Measurements from ENCODE around the gene THADA.

The THADA gene

DNA sequence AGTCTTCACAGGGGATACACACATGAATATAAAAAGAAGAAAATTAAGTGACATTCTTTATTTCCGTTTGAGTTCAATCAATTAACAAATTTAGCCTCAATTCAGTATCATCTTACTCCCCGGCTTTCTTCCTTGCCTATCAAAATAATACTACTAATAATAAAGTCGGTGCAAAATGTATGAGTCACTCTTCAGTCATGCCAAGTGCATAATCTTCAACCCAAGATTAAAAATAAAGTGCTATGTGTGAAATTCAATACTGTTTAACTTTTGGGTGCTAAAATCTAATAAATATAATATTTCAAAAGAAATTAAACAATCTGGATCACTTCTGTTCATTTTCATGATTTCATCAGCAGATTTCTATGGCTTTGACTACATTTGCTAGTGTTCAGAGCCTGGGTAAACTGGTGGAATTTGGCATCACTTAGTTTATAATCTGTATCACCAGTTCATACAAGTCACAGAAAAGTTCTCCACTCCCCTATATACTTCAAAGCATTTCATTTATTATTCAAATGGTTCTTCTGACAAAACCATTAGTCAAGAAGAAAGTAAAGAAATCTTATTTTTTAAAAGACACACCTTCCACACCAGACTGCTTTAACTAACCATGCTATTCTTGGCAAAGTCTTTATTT, 183.6 kb downstream of the THADA start:
- ChIA-PET POLR2A (no interaction called here), CTCF (interaction anchor here (1.0 kb wide), 1 partner anchor 13 kb away, joined by 3 read pairs; no protein-coding TSS in a partner anchor)
- DNase-seq (ENCODE audit: extremely low spot score) = no peak
- TF ChIP-seq FOXK2 (IDR thresholded peaks at IDR 0.05) (no peak), ZNF384 (IDR thresholded peaks at IDR 0.05) (no peak)

DNA sequence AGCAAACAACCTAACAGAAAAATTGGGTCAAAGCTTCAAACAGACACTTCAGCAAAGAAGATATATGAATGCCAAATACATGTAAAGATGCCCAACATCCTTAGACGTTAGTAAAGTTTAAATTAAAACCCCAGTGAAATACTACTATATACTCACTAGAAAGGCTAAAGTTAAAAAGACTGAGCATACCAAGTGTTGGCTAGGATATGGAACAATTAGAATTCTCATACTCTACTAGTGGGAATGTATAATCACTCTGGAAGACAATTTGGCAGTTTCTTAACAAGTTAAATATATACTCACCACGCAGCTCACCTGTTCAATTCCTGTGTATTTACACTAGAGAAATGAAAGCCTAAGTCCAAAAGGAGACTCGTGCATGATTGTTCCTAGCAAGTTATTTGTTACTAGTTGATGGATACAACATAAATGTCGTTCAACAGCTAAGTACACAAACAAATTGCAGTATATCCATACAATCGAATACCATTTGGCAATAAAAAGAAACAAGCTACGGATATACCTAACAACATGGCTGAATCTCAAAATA, 185.7 kb downstream of the THADA start:
- ChIA-PET CTCF (no interaction called here), POLR2A (no interaction called here)
- DNase-seq (ENCODE audit: extremely low spot score) = no peak
- TF ChIP-seq ZNF384 (IDR thresholded peaks at IDR 0.05) (no peak), HDGF (IDR thresholded peaks at IDR 0.05; ENCODE audit: borderline replicate concordance) (no peak)
- TF ChIP-seq, protein P1, sequence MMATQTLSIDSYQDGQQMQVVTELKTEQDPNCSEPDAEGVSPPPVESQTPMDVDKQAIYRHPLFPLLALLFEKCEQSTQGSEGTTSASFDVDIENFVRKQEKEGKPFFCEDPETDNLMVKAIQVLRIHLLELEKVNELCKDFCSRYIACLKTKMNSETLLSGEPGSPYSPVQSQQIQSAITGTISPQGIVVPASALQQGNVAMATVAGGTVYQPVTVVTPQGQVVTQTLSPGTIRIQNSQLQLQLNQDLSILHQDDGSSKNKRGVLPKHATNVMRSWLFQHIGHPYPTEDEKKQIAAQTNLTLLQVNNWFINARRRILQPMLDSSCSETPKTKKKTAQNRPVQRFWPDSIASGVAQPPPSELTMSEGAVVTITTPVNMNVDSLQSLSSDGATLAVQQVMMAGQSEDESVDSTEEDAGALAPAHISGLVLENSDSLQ (IDR thresholded peaks at IDR 0.05) = no peak

DNA sequence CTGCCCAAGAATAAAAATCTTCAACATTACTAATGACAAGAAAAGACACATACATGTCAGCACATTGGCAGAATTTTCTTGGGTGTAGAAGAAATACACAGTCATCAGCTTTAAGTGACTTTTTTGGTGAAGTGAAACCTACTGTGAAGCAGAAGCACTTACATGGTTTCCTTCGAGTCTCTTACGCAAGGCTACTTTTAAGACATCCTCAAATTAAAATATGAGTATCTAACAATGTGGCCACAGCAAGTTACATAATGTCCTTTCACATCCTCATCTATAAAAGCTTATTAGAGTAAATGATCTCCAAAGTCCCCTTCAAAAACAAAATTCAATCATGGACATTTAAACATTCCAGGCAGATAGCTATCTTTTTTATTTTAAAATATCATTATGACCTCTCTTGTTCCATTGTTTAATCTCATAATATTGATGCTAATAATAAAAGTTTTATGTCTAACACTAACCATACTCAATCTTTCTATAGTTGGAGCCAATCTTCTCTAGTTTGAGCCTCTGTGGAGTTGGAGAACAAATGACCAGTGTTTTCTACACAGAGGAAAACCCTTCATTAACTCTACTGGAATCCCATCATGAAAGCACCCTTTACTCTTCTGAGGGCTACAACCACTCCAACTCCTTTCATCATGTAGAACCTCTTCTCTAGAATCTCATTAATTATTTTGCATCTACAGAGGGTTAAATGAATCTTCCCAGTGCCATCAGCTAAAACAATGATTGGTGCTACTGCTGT, 187.3 kb downstream of the THADA start:
- POLR2A ChIA-PET = no interaction called here
- CTCF ChIA-PET = no interaction called here
- no peak for DNase-seq (ENCODE audit: extremely low spot score)
- TF ChIP-seq SUZ12 (IDR thresholded peaks at IDR 0.05) (no peak), ARNT (IDR thresholded peaks at IDR 0.05) (no peak), ZNF384 (IDR thresholded peaks at IDR 0.05) (no peak), FOXK2 (IDR thresholded peaks at IDR 0.05) (no peak), CTBP1 (IDR thresholded peaks at IDR 0.05; ENCODE audit: borderline replicate concordance) (no peak), SP1 (IDR thresholded peaks at IDR 0.05) (no peak), LEF1 (IDR thresholded peaks at IDR 0.05; ENCODE audit: borderline replicate concordance) (no peak), TARDBP (IDR thresholded peaks at IDR 0.05) (no peak), ELF4 (IDR thresholded peaks at IDR 0.05) (no peak), HDGF (IDR thresholded peaks at IDR 0.05; ENCODE audit: borderline replicate concordance) (no peak)
- TF ChIP-seq, protein P1 (IDR thresholded peaks at IDR 0.05) = no peak

DNA sequence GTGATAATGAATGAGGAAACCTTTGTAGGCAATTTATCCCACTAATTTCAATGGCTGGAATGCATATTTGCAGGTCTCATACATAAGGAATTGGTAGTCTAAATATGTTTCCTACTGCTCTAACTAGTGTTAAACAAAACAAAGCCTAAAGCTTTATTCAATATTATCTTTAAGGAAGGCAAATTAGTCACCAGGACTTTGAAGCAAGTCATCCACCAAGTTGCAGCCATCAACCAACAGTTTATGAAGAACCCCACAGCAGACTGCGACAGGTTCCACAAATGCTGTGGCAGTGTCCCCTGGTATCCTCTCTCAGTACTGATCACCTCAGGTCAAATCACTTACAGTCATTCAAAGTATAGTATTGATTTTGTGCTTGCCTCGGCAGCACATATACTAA, 187.9 kb downstream of the THADA start:
- POLR2A ChIA-PET = no interaction called here
- TF ChIP-seq HDGF (IDR thresholded peaks at IDR 0.05; ENCODE audit: borderline replicate concordance) (no peak), FOXM1 (IDR thresholded peaks at IDR 0.05; ENCODE audit: borderline replicate concordance) (no peak), ELF4 (IDR thresholded peaks at IDR 0.05) (no peak), CTBP1 (IDR thresholded peaks at IDR 0.05; ENCODE audit: borderline replicate concordance) (no peak), ZNF384 (IDR thresholded peaks at IDR 0.05) (no peak), TARDBP (IDR thresholded peaks at IDR 0.05) (no peak), L3MBTL2 (conservative IDR thresholded peaks at IDR 0.05) (no peak), SP1 (IDR thresholded peaks at IDR 0.05) (no peak), LEF1 (IDR thresholded peaks at IDR 0.05; ENCODE audit: borderline replicate concordance) (no peak), BHLHE40 (IDR thresholded peaks at IDR 0.05; ENCODE audit: borderline replicate concordance) (no peak), ARNT (IDR thresholded peaks at IDR 0.05) (no peak)
- no peak for DNase-seq (ENCODE audit: extremely low spot score)
- CTCF ChIA-PET = no interaction called here

DNA sequence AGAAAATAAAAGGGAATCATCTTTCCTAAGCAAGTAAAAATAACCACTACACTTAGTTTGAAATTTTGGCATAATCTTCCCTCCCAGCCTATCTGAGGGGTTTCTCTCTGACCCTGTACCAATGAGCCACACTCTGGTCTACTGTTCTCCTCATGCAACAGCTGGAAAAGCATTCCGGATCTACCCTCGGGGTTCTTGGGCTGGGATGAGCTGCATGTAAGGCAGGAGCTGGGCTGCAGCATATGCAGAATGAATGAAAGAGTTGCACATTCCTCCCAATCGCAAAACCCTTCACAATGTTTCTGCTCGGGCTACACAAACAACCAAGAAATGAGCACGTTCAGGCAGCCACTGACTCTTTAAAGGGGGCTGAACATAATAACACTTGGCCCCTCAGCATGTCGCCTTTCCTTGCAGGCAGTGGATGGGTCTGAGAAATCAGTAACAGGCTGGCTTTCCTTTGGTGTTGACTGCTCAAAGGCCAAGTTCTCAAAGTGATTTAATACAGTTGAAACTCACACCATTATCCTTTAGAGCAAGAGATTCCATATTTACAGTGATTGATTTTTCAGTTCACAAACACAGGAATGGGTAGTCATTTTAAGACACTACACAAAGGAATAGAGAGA, 189.1 kb downstream of the THADA start:
- ChIA-PET CTCF (no interaction called here), POLR2A (no interaction called here)
- TF ChIP-seq, protein P1 (IDR thresholded peaks at IDR 0.05) = no peak
- no peak for TF ChIP-seq TARDBP (IDR thresholded peaks at IDR 0.05)
- TF ChIP-seq FOXM1 (IDR thresholded peaks at IDR 0.05; ENCODE audit: borderline replicate concordance) = no peak
- no peak for TF ChIP-seq ZNF384 (IDR thresholded peaks at IDR 0.05)
- TF ChIP-seq BHLHE40 (IDR thresholded peaks at IDR 0.05; ENCODE audit: borderline replicate concordance) = no peak
- TF ChIP-seq FOXA1 (IDR thresholded peaks at IDR 0.05) = no peak
- no peak for TF ChIP-seq LEF1 (IDR thresholded peaks at IDR 0.05; ENCODE audit: borderline replicate concordance)
- no peak for TF ChIP-seq FOXK2 (IDR thresholded peaks at IDR 0.05)
- no peak for TF ChIP-seq L3MBTL2 (conservative IDR thresholded peaks at IDR 0.05)
- no peak for TF ChIP-seq CTBP1 (IDR thresholded peaks at IDR 0.05; ENCODE audit: borderline replicate concordance)
- no peak for TF ChIP-seq ARNT (IDR thresholded peaks at IDR 0.05)
- TF ChIP-seq SP1 (IDR thresholded peaks at IDR 0.05) = no peak
- TF ChIP-seq ELF4 (IDR thresholded peaks at IDR 0.05) = no peak
- TF ChIP-seq NFRKB (IDR thresholded peaks at IDR 0.05) = no peak
- no peak for TF ChIP-seq HDGF (IDR thresholded peaks at IDR 0.05; ENCODE audit: borderline replicate concordance)
- TF ChIP-seq SUZ12 (IDR thresholded peaks at IDR 0.05) = no peak
- no peak for DNase-seq (ENCODE audit: extremely low spot score)

DNA sequence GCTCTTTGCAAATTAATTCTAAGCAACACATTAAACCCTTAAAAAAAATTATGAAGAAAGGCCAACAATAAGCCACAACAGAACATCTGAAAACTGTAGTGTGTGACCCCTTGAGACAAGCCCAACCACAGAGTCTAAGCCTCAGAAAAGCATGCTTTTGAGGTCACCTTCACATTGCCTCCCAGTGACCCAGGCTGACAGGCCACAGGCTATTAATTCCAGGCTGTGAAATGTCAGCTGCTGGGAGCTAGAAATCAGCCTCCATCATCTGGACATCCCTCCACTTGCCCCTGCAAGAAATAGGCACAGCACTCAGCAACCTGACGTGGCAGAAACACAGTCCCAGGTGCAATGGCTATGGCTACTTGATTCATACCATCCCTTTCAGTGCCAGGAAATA, 190.0 kb downstream of the THADA start:
- ChIA-PET POLR2A (no interaction called here), CTCF (no interaction called here)
- TF ChIP-seq SUZ12 (IDR thresholded peaks at IDR 0.05) = no peak
- TF ChIP-seq FOXK2 (IDR thresholded peaks at IDR 0.05) = no peak
- no peak for TF ChIP-seq ZNF384 (IDR thresholded peaks at IDR 0.05)
- TF ChIP-seq ELF4 (IDR thresholded peaks at IDR 0.05) = no peak
- TF ChIP-seq FOXA1 (IDR thresholded peaks at IDR 0.05) = no peak
- no peak for TF ChIP-seq ARNT (IDR thresholded peaks at IDR 0.05)
- TF ChIP-seq L3MBTL2 (conservative IDR thresholded peaks at IDR 0.05) = no peak
- no peak for TF ChIP-seq BHLHE40 (IDR thresholded peaks at IDR 0.05; ENCODE audit: borderline replicate concordance)
- no peak for TF ChIP-seq FOXM1 (IDR thresholded peaks at IDR 0.05; ENCODE audit: borderline replicate concordance)
- TF ChIP-seq NFRKB (IDR thresholded peaks at IDR 0.05) = no peak
- TF ChIP-seq HDGF (IDR thresholded peaks at IDR 0.05; ENCODE audit: borderline replicate concordance) = no peak
- no peak for TF ChIP-seq SP1 (IDR thresholded peaks at IDR 0.05)
- TF ChIP-seq, protein P1 (IDR thresholded peaks at IDR 0.05) = no peak
- TF ChIP-seq TARDBP (IDR thresholded peaks at IDR 0.05) = no peak
- no peak for TF ChIP-seq LEF1 (IDR thresholded peaks at IDR 0.05; ENCODE audit: borderline replicate concordance)
- TF ChIP-seq CTBP1 (IDR thresholded peaks at IDR 0.05; ENCODE audit: borderline replicate concordance) = no peak
- no peak for DNase-seq (ENCODE audit: extremely low spot score)
